SK-N-MC (cell line): Measurements from ENCODE around the gene NME3.

Experiments
- EZH2 ChIP-seq: fragments of 200-600 bp; sonication (generic); IDR thresholded peaks from one replicate; pipeline ENCODE4 v1.6.1; 2017; ENCODE audit warnings: antibody characterized with exemption
- POLR2AphosphoS5 ChIP-seq: IDR thresholded peaks from 2 replicates; pipeline ENCODE4 v1.6.1; 2012; ENCODE audit warnings: mild to moderate bottlenecking, low read depth, low read length, borderline replicate concordance

- no peak for TF ChIP-seq POLR2AphosphoS5
- no peak for TF ChIP-seq EZH2
Observed at GRCh38 chr16:1772362-1772907, 1.1 kb upstream of the NME3 start, which contains the start of gene EME2.
